Smooth muscle cell (in vitro differentiated cells): Measurements from ENCODE around the gene ZBTB11. TPM values are rescaled to one million over a fixed set of nuclear protein-coding genes. Genes with fewer than 3 reads are reported as not detected.
"Not testable (repeated sequence)": the region's sequence is repeated elsewhere in the genome, so short reads cannot be mapped to it uniquely, and the experiment has no call there.

Source experiments
- DNase-seq: peaks from one replicate; lab custom pipeline; 2025; ENCODE audit not compliant: unreplicated experiment; lab: John Stamatoyannopoulos, UW
- H2AFZ ChIP-seq: fragments of 200-600 bp; sonication (generic); 2 replicates; pipeline ENCODE4 v1.6.0; 2016; ENCODE audit warnings: antibody characterized with exemption, low read depth, mild to moderate bottlenecking
- H3F3A ChIP-seq: fragments of 200-600 bp; sonication (generic); 2 replicates; pipeline ENCODE4 v1.6.0; 2017; ENCODE audit warnings: antibody characterized with exemption, low read depth
- H3K27ac ChIP-seq: fragments of 200-600 bp; sonication (generic); 2 replicates; pipeline ENCODE4 v1.5.1; 2016; ENCODE audit warnings: low read depth, mild to moderate bottlenecking
- H3K27me3 ChIP-seq: fragments of 200-600 bp; sonication (generic); 2 replicates; pipeline ENCODE4 v1.6.1; 2016; ENCODE audit warnings: low read depth, mild to moderate bottlenecking
- H3K36me3 ChIP-seq: fragments of 200-600 bp; sonication (generic); 2 replicates; pipeline ENCODE4 v1.5.1; 2016; ENCODE audit warnings: low read depth
- H3K4me1 ChIP-seq: fragments of 200-600 bp; sonication (generic); 2 replicates; pipeline ENCODE4 v1.5.1; 2016; ENCODE audit warnings: low read depth
- H3K4me2 ChIP-seq: fragments of 200-600 bp; sonication (generic); 2 replicates; pipeline ENCODE4 v1.6.0; 2016; ENCODE audit warnings: mild to moderate bottlenecking
- H3K4me3 ChIP-seq: fragments of 200-600 bp; sonication (generic); 2 replicates; pipeline ENCODE4 v1.5.1; 2016; ENCODE audit warnings: mild to moderate bottlenecking
- H3K79me2 ChIP-seq: fragments of 200-600 bp; sonication (generic); 2 replicates; pipeline ENCODE4 v1.6.0; 2016; ENCODE audit warnings: low read depth, mild to moderate bottlenecking
- H3K9ac ChIP-seq: fragments of 200-600 bp; sonication (generic); 2 replicates; pipeline ENCODE4 v1.6.0; 2016; ENCODE audit warnings: low read depth
- H3K9me3 ChIP-seq: fragments of 200-600 bp; sonication (generic); replicated peaks from 2 replicates; pipeline ENCODE4 v1.5.1; 2016; ENCODE audit warnings: low read depth
- H4K20me1 ChIP-seq: fragments of 200-600 bp; sonication (generic); 2 replicates; pipeline ENCODE4 v1.6.0; 2016; ENCODE audit warnings: low read depth
- CTCF ChIP-seq: fragments of 200-600 bp; sonication (generic); IDR thresholded peaks from 2 replicates; pipeline ENCODE4 v1.5.1; 2017; ENCODE audit warnings: borderline replicate concordance, mild to moderate bottlenecking, antibody characterized with exemption; ENCODE audit not compliant: insufficient read depth, poor library complexity, severe bottlenecking
- WGBS: methylation state at CpG from one replicate; pipeline ENCODE4 v1.1.7; 2016; ENCODE audit warnings: low lambda C conversion rate; 5-methylcytosine and 5-hydroxymethylcytosine counted together
- polyA plus RNA-seq: library from polyadenylated mRNA; unstranded; fragments of >200 nt; fragmentation: Nextera tagmentation; extraction: Ambion mirVana; gene quantifications from 2 replicates; pipeline ENCODE4 v1.2.1, GENCODE V29; 2016
- total RNA-seq: library from RNA; depleted of rRNA; stranded (reverse); fragments of >200 nt; gene quantifications from 2 replicates; pipeline ENCODE4 v1.2.3, GENCODE V29; 2014

The ZBTB11 gene
- total and polyA plus RNA-seq, 2 experiments from 2014 or later: 9.1 to 33.7 TPM

- DNase-seq: no peak
- TF ChIP-seq CTCF: no peak
- H4K20me1 ChIP-seq: no peaks in the 10 kb centered on the region
- no peaks in the 10 kb centered on the region for H3K4me1 ChIP-seq
- no peaks in the 10 kb centered on the region for H3K27me3 ChIP-seq
- H2AFZ ChIP-seq: no peak overlapping the region
- H3K9ac ChIP-seq: no peak overlapping the region
- H3K4me2 ChIP-seq: peak overlapping the region; percentile 42
- H3K27ac ChIP-seq: peak overlapping the region; percentile 45
- WGBS: 68% methylated on average over 6 of the region's 6 CpGs
- H3K36me3 ChIP-seq: no peaks in the 10 kb centered on the region
- no peaks in the 10 kb centered on the region for H3K79me2 ChIP-seq
- no peaks in the 10 kb centered on the region for H3K9me3 ChIP-seq
- no peak overlapping the region for H3K4me3 ChIP-seq
- peaks cover 4% of the 10 kb centered on the region for H3F3A ChIP-seq
These were observed 32.9 kb downstream of the ZBTB11 start for GRCh38 chr3:101643861-101644613.

- no peaks in the 10 kb centered on the region for H3K79me2 ChIP-seq
- no peak for DNase-seq
- H3K4me1 ChIP-seq: no peaks in the 10 kb centered on the region
- H3K4me3 ChIP-seq: no peak overlapping the region
- H3F3A ChIP-seq: peaks cover 4% of the 10 kb centered on the region
- no peaks in the 10 kb centered on the region for H4K20me1 ChIP-seq
- H3K27me3 ChIP-seq: no peaks in the 10 kb centered on the region
- TF ChIP-seq CTCF: no peak
- H3K9ac ChIP-seq: no peak overlapping the region
- H3K36me3 ChIP-seq: no peaks in the 10 kb centered on the region
- H2AFZ ChIP-seq: no peak overlapping the region
- 91% methylated on average over 8 of the region's 8 CpGs for WGBS
- H3K9me3 ChIP-seq: no peaks in the 10 kb centered on the region
- H3K27ac ChIP-seq: no peak overlapping the region
- H3K4me2 ChIP-seq: no peak overlapping the region
These were observed 33.7 kb downstream of the ZBTB11 start for GRCh38 chr3:101643009-101643844.

- Histone ChIP-seq H3K27me3 (no peaks in the 10 kb centered on the region), H3K9me3 (no peaks in the 10 kb centered on the region), H3K27ac (no peak overlapping the region), H3K9ac (no peak overlapping the region), H3F3A (peaks cover 4% of the 10 kb centered on the region), H3K79me2 (no peaks in the 10 kb centered on the region), H3K36me3 (no peaks in the 10 kb centered on the region), H3K4me1 (no peaks in the 10 kb centered on the region), H3K4me3 (no peak overlapping the region), H4K20me1 (no peaks in the 10 kb centered on the region), H2AFZ (no peak overlapping the region), H3K4me2 (no peak overlapping the region)
- no peak for DNase-seq
- 91% methylated on average over 3 of the region's 3 CpGs for WGBS
- TF ChIP-seq CTCF: no peak
These were observed 34.5 kb downstream of the ZBTB11 start for GRCh38 chr3:101642441-101642840.

GRCh38 chr3:101641397-101642115 lies 35.4 kb downstream of the ZBTB11 start:
- H3K27me3 ChIP-seq, H3K27ac ChIP-seq, DNase-seq, H2AFZ ChIP-seq, H3K79me2 ChIP-seq, H3K9ac ChIP-seq, H3K9me3 ChIP-seq, H3K36me3 ChIP-seq, H3F3A ChIP-seq, H3K4me1 ChIP-seq, H3K4me3 ChIP-seq, H4K20me1 ChIP-seq: not testable (repeated sequence)
- 41% methylated on average over 14 of the region's 14 CpGs for WGBS
- H3K4me2 ChIP-seq: peak overlapping the region; percentile 44
